Bone marrow (tissue), 2 donors: ENCODE data around the gene TAS2R31.
"Not testable (repeated sequence)": the region's sequence is repeated elsewhere in the genome, so short reads cannot be mapped to it uniquely, and the experiment has no call there.

Experiments used
- DNase-seq, 2 donors: peaks; one replicate each; lab custom pipeline; 2025; lab: John Stamatoyannopoulos, UW

Gene TAS2R31, protein sequence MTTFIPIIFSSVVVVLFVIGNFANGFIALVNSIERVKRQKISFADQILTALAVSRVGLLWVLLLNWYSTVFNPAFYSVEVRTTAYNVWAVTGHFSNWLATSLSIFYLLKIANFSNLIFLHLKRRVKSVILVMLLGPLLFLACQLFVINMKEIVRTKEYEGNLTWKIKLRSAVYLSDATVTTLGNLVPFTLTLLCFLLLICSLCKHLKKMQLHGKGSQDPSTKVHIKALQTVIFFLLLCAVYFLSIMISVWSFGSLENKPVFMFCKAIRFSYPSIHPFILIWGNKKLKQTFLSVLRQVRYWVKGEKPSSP

DNA sequence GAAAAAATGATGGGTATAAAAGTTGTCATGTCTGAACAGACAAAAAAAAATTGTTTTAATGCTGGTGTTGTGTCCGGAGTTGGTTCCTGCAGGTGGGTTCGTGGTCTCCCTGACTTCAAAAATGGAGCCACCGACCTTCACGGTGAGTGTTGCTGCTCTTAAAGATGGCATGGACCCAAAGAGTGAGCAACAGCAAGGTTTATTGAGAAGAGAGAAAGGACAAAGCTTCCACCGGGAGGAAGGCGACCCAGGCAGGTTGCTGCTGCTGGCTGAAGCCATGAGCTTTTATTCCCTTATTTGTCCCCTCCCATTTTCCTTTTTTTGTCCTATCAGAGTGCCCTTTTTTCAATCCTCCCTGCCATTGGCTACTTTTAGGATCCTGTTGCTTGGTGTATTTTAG is at the start of gene TAS2R31:
TSS of gene TAS2R31 (minus strand) at position 101 of the 400 bp plus-strand sequence. CDS start at position 29, 72 bp downstream.
- no peak for DNase-seq

DNA sequence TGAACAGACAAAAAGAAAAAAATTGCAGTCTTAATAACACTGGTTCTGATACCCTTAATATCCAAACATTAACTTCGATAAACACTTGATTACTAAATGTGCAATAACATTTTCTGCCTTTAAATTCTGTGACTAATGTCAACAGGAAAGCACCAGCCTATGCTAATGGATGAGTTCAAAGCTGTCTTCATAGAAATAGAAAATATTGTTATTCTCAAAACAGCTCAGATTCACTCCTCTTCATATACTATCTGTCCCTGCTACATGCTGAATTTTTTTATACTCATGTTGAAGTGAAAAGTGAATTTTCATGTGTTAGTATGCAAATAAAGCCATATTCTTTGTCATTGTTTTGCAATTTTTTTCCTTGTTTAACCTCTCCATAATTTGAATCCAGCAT is 47.0 kb upstream of the TAS2R31 start:
- DNase-seq: no peak

DNA sequence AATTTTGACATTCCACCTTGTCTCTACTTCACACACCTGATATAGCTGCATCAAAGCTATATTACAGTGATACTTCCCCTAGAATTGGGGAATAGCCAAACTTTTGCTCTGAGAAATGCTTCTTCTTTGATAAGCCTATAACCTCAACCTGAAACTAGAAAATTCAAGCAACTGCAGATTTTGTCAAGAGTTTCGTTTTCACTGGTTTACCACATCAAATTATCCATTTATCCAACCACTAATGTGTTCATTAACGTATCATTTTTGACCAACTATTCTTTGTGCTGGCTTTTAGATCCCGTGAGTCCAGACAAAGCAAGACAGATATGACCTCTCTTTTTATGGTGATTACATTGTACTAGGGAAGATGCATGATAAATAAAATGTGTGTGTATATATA is 44.4 kb upstream of the TAS2R31 start:
- no peak for DNase-seq

DNA sequence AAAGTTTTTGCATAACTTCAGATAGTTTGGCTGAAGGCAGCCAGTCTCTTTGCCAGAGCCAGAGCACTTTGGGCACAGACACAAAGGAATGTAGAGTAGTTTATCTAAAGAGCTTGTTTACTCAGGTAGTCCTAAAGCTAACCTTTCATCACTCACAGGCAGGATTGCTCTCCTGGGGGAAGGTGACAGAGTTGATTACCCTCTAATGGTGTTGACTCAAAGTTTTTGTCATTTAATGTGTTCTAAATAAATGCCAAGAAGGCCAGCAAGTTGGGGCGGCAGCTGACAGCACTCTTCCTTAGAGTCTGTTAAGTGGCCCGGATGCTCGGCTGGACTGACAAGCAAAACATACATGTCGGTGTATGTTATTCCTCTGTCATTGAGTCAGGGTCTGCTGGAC is 40.2 kb upstream of the TAS2R31 start:
- no peak for DNase-seq

DNA sequence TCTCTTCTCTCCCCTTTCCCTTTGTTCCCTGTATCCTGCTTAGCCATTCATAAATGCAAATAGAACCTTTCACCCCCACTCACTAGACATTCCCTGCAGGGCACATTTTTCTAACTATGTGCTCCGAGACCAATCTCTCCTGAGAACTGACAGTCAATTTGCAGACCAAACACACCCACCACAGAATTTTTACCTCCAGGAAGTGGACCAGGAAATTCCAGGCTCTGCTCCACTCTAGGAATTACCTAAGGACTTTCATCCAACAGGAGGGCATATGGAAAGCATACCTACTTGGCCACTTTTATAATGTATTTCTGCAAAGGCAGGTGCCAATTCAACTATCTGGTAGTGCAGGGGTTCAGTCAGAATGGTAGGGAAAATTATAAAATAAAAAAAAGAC is 39.8 kb upstream of the TAS2R31 start:
- DNase-seq: no peak

DNA sequence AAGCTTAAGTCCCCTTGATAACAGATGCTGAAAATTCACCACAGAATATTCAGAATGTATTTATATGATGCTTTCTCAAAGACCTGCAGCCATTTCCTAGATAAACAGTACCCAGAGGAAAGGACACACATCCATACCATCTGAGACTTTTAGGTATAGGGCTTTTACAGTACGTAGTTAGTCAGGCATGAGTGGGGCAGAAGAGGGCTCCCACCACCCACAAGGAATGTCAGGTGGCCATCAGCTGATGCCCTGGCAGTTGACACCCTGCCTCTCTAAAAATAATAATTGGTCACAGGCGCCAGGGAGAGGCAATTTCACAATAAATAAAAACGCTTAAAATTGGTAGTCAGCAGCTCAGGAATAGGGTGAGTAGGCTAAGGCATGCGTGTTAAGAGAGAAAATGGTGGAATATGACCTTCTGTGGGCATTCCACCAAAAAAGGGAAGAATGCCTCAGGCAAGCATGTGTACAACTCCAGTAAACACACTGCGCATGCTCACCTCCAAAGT is 38.7 kb upstream of the TAS2R31 start:
- no peak for DNase-seq

DNA sequence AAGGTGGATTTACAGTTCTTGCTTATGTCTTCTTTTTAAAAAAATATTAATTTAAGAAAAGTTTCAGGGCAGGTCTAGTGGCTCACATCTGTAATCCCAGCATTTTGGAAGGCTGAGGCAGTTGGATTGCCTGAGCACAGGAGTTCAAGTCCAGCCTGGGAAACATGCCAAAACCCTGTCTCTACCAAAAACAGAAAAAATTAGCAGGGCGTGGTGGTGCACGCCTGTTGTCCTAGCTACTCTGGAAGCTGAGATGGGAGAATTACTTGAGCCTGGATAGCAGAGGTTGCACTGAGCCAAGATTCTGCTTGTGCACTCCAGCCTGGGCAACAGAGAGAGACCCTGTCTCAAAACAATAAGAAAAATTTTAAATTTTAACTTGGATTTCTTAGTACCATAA is 36.3 kb upstream of the TAS2R31 start:
- DNase-seq: no peak

DNA sequence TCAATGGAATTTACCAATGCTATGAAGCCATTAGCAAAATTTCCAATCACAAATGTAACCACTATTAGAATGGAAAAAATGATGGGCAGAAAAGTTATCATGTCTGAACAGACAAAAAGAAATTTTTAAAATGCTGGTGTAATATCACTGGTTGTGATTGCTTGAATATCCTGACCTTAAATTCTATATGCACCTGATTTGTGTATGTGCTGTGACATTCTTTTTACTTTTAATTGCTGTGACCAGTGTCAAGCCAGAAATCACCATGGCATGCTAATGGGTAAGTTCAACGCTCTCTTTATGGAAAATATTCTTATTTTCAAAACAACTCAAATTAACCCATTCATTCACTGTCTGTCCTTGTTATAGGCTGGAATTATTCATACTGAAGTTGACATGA is 31.0 kb upstream of the TAS2R31 start, which contains the start of gene TAS2R46:
TSS of gene TAS2R46 (minus strand) at position 101 of the 400 bp plus-strand sequence. CDS start at position 101, 0 bp downstream.
- not testable (repeated sequence) for DNase-seq

DNA sequence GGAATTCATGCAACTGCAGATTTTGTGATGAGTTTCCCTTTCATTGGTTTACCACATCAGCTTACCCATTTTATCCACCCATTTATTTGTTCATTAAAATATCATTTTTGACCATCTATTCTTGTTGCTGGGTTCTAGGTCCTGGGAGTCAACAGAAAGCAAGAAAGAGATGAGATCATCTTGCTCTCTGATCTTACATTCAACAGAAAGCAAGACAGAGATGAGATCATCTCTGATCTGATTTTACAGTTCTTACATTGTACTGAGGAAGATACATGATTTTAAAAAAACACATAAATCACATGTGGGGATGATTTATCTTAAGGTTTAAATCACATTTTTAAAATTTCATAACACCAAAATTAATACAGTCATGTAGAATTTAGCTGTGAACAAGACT is 28.6 kb upstream of the TAS2R31 start:
- DNase-seq: no peak

DNA sequence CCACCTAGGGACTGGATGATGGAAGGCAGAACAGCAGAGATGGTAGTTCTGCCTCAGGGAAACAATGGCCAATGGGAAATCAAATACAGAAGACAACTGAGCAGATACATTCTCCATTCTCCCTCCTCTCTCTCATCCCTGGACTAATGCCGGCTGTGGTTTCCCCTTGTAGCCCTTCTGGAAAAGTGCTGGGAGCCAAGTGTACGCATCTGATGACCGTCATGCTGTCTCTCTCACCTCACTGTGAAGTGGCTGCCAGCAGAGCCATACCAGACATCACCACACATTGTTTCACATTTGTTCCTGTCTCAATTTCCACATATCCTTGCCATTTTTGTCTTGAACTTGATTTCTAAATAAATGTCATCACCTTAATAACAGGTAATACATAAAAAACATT is 27.8 kb upstream of the TAS2R31 start:
- no peak for DNase-seq

DNA sequence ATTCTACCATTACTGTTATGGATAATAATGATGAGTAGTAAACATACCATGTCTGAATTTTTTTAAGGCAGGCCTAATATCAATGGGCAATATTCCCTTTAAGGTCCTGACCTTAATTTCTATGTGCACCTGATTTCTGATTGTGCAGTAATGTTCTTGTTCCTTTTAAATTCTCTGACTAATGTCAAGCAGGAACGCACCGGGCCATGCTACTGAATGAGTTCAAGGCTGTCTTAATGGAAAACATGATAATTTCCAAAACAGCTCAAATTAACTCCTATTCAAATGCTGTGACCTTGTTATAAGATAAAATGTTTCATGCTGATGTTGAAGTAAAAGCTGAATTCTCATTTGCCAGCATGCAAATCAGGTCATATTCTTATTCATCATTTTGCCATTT is 24.1 kb upstream of the TAS2R31 start:
- DNase-seq: no peak

DNA sequence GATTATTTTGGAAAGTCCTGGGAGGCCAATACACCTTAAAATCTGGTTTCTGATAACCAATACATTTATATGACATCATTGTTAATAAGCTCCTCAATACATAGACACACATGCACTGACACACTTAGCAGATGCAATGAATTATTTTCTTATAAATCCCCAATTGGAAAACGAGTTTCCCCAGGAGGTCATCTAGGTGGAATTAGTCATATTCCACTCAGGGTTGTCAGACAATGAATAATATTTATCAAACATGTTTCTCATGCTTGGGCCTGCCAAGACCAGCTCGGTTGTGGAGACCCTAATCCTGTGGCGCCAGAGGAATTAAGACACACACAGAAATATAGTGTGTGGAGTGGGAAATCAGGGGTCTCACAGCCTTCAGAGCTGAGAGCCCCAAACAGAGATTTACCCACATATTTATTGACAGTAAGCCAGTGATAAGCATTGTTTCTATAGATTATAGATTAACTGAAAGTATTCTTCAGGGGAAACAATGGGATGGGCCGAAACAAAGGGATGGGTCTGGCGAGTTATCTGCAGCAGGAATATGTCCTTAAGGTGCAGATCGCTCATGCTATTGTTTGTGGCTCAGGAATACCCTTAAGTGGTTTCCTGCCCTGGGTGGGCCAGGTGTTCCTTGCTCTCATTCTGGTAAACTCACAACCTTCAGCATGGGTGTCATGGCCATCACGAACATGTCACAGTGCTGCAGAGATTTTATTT is 18.8 kb upstream of the TAS2R31 start:
- DNase-seq: not testable (repeated sequence)

DNA sequence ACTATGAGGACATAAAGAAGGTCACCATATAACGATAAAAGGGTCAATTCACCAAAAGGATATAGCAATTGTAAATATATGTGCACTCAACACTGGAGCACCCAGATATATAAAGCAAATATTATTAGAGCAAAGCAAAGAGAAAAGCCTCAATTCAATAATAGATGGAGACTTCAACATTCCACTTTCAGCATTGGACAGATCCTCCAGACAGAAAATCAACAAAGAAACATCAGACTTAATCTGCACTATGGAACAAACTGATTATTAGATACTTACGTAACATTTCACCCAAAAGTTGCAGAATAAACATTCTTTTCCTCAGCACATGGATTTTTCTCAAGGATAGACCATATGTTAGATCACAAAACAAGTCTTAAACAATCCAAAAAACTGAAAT is 10.2 kb upstream of the TAS2R31 start:
- DNase-seq: not testable (repeated sequence)

DNA sequence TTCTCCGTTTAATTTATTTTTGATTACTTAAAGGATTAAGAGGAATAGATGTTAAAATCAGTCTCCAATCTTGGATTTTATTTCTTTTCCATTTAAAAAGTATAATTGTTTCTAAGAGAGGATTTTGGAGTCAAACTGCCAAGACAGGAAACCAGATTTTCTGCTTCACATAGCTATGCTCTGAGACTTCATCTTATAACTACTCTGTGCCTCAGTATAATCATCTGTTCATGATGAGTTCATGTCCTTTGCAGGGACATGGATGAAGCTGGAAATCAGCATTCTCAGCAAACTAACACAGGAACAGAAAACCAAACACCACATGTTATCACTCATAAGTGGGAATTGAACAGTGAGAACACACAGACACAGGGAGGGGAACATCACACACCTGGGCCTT is 9.0 kb upstream of the TAS2R31 start:
- DNase-seq: no peak

DNA sequence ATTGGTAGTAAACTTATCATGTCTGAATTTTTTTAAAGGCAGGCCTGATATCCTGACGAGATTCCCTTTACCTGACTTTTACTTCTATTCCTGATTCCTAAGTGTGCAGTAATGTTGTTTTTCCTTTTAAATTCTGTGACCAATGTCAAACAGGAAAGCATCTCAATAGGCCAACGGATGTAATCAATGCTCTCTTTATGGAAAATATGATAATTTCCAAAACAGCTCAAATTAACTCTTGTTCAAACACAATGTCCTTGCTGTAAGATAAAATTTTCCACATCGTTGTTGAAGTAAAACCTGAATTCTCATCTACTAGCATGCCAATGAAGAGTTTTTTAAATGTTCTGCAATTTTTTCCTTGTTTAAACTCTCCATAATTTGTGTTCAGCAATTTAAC is 8.0 kb upstream of the TAS2R31 start:
- DNase-seq: no peak

DNA sequence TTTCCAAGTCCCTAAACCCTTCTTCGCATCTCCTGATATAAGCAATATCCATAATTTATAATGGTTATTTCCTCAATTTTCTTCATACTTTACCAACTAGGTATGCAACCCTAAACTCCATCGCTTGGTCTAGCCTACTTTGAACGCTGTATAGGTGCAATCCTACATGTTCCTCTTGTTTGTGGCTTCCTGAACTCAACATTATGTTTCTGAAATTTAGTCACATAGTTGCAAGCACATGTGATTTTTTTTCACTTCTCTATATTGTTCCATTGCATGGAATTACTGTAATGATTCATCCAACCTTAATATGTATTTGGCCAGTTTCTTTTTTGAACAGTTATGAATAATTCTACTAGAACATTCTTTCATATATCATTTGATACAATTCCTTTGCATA is 2.8 kb upstream of the TAS2R31 start:
- DNase-seq: not testable (repeated sequence)

DNA sequence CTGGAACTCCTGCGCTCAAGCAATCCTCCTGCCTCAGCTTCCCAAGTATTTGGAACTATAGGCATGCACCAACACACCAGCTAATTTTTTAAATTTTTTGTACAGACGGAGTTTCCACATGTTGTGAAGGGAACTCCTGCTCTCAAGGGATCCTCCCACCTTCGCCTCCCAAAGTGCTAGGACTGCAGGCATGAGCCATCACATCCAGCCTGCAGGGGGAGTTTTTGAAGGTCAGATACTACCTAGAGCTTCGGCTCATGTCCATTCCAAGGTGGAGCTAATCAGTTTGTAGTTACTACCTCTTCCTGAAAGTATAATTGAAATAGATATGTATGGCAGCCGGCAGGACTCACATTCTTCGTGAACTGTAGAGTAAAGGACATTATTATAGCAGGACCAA is 5.1 kb downstream of the TAS2R31 start:
- DNase-seq: no peak

DNA sequence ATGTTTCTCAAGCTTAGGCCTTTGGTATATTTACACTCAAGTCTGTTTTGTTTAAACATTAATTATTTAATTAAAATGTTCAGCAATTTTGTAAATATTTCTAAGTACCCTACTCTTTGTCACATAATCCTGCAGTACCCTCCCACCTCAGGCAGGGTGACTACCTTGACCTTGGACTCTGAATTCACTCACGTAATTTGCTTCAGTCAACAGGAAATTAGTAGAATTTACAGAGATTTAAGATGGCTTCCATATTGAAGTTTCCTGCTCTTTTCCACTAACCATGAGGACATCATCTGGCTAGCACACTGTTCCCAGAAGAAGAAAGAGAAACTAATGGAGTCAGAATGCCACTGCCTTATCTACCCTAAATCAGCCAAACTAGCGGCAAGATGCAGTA is 7.8 kb downstream of the TAS2R31 start:
- DNase-seq: no peak

DNA sequence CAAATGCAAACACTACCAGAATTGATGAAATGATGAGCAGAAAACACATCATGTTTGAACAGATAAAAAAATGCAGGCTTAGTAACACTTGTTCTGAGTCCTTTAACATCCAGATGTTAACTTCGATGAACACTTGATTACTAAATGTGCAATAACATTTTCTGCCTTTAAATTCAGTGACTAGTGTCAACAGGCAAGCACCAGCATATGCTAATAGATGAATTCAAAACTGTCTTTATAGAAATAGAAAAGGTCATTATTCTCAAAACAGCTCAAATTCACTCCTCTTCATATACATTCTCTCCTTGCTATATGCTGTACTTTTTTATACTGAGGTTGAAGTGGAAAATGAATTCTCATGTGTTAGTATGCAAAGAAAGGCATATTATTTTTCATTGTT is 8.7 kb downstream of the TAS2R31 start, which contains the start of gene TAS2R19:
TSS of gene TAS2R19 (minus strand) at position 101 of the 400 bp plus-strand sequence. CDS start at position 52, 49 bp downstream.
- DNase-seq: no peak

DNA sequence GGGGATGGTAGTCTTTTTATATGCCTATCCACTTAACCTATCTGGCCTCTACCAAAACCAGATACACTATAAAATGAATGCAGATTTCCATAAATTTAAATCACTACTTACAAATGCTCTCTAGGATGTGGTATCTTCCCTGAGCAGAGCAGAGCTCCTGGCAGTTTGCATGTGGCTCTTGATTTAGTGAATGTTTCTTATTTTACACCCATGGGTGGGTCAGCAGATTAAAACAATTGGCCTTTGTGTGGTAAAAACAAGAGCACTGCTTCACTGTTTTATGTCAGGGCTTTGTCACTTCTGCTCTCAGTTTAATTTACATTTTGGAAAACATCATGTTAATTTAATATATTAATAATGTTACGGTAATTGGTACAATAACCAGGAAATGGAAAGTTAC is 14.3 kb downstream of the TAS2R31 start:
- DNase-seq: no peak

DNA sequence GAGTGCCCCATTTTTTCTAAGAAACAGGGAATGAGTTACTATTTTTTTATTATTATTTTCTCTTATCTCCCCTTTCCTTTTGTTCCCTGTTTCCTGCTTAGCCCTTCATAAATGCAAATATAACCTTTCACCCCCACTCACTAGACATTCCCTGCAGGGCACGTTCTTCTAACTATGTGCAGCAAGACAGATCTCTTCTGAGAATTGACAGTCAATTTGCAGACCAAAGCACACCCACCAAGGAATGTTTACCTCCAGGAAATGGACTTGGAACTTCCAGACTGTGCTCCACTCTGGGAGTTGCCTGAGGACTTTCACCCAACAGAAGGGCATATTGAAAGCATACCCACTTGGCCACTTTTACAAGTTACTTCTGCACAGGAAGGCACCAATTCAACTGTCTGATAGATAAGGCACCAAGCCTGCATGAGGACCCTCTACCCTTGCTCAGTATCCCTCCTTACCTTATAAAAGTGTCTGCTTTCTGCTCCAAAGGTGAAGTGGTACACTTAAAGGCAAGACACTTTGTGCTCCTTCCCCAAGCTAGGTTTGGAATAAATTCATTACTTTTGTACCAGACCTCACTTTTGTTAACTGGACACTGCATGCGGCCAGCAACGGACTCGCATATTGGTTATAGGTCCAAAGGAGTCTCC is 15.3 kb downstream of the TAS2R31 start:
- DNase-seq: no peak

DNA sequence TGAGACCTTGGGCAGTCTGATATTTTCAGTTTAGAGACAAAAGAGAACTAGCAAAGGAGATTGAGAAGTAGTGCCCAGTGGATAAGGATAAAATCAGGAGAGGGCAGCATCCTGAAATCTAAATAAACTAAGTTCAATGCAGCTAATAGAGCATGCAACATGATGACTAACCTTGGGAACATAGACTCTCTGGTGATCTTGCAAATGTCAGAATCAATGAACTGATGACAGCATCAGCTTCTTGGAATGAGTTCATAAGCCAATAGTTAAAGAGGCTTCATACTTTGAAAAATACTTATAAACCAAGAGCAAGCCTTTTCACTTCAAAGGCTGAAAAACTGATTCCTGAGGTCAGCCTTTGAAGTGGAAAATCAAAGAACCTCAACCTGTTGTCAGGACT is 17.0 kb downstream of the TAS2R31 start:
- DNase-seq: no peak

DNA sequence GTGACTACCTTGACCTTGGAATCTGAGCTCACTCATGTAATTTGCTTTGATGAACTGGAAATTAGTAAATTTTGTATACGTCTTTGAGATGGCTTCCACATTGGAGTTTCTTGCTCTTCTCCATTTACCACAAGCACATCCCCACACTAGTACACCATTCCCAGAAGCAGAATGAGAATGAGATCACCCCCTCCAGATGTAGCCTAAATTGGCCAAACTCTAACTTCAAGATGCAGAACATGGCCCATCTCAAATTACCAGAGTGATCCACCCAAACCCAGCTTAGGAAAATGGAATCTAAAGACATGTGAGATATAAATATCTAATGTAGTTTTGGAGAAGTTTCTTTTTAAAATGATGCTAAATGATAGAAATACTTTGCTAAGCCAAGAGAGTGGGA is 23.6 kb downstream of the TAS2R31 start:
- DNase-seq: no peak
